Measurements from ENCODE around the gene ZFYVE27.

ZFYVE27 gene

DNA sequence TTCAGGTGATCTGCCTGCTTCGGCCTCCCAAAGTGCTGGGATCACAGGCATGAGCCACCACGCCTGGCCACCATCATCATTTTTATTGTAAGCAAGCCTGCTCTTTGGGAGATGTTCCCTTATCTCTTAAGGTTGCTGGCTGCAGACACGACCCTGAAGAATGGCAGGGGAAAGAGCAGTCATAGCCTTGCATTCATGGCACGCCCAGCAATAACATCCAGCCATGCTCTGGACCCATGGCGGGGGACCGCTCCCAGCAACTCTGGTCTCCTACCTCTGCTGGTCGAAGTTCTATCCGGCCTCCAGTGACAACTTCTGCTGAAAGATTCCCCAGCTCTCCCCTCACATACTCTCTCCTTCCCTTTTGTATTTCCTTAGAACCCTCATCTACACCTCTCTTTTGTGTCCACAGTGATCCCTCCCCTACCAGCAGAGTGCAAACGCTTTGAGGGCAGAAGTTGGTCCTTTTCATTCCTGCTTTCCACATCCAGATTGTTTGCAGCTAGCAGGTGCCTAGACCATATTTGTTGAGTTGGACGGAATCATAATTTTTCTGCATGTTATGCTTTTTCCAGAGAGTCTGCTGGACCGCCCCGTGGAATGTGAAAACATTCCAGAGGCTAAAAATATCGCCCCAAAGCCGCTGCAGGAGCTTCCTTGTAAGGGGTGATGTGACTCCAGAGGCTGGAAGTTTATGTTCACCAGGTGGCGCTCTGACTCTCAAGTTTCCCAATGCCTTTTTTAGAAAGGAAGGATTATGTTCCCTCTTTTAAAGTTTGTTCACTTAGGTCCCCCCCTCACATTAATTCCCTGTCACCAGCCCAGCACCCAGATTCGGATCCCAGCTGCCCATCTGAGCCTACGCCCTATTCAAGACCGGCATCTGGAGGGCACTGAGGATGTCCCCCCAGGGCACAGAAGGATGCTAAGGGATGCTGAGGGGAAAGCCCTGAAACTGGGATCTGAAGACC is 27.7 kb upstream of the ZFYVE27 start:
- peaks cover 3% of the 10 kb centered on the region for H3K27me3 ChIP-seq (ENCODE audit: insufficient read depth, low read length)
- no peak overlapping the region for H3K4me3 ChIP-seq (ENCODE audit: low read length)
- no peak overlapping the region for H2AFZ ChIP-seq (ENCODE audit: low read depth, low read length)
- no peaks in the 10 kb centered on the region for H3K9me3 ChIP-seq (ENCODE audit: low read length)
- no peaks in the 10 kb centered on the region for H3K36me3 ChIP-seq (ENCODE audit: insufficient read depth, low read length)
- peaks cover 2% of the 10 kb centered on the region for H3K4me1 ChIP-seq (ENCODE audit: insufficient read depth, low read length)

DNA sequence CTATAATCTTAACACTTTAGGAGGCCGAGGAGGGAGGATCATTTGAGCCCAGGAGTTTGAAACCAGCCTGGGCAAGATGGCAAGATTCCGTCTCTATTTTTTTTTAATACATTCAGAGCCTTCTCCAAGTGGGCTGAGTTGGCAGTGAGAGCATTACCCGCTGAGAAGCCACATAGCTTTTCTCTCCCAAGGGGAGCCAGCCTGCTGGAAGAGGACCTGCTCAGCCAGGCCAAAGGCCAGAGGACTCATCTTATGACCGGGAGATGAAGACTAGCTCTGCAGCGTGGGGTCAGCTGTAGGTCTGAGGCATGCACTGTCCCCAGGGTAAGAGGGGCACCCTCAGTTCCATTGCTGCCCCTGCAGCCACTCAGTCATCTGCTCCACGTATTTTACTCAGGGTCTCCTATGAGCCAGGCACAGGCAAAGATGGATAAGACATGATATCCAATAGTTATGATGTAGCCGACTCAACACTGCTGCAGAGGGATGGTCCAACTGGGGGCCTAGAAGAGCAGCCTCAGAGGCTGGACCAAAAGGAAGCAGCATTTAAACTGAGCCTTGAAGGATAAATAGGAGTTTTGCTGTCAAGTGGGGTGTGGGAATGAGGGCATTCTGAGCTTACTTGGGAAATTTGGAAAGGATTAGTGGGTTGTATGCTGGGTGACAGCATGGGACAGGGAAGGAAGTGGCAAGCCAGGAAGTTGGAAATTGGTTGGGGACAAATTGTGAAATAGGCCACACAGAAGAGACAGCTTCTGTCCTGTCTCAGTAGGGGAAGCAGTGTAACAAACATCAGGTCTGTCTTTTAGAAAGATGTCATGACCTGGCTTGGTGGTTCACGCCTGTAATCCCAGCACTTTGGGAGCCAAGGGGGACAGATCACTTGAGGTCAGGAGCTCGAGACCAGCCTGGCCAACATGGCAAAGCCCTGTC is 25.0 kb upstream of the ZFYVE27 start:
- Histone ChIP-seq H2AFZ (ENCODE audit: low read depth, low read length) (no peak overlapping the region), H3K27me3 (ENCODE audit: insufficient read depth, low read length) (peaks cover 3% of the 10 kb centered on the region), H3K4me1 (ENCODE audit: insufficient read depth, low read length) (peaks cover 2% of the 10 kb centered on the region), H3K9me3 (ENCODE audit: low read length) (no peaks in the 10 kb centered on the region), H3K4me3 (ENCODE audit: low read length) (no peak overlapping the region), H3K36me3 (ENCODE audit: insufficient read depth, low read length) (no peaks in the 10 kb centered on the region)

DNA sequence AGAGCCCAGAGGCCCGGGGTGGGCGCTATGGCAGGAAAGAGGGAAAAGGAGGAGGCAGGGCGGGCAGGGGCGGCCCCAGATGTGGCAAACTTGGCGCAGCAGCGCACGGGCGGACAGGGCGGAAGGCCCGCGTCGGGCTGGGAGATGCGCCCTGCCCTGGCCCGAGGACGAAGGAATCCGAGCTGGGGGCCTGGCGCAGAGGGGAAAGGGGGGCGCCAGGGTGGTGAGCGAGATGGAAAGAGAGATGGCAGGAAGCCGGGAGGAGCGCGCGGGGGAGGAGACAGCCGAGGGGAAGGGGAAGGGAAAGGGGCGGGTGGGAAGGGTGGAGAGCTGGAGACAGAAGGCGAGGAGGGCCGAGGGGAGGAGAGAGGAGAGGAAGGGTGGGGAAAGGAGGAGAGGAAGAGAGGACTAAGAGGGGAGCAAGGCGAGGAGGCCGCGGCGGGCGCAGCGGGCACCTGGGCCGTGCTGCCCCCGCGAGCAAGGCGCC is 23.5 kb upstream of the ZFYVE27 start, which contains the start of gene MARVELD1:
TSS of gene MARVELD1 (plus strand) at position 392 of the 487 bp plus-strand sequence. CDS start 147 bp downstream, outside the sequence.
- Histone ChIP-seq H3K36me3 (ENCODE audit: insufficient read depth, low read length) (no peaks in the 10 kb centered on the region), H3K27me3 (ENCODE audit: insufficient read depth, low read length) (peaks cover 3% of the 10 kb centered on the region), H3K4me1 (ENCODE audit: insufficient read depth, low read length) (peaks cover 2% of the 10 kb centered on the region), H2AFZ (ENCODE audit: low read depth, low read length) (peak within 1 kb of the TSS; percentile 57), H3K4me3 (ENCODE audit: low read length) (peak within 1 kb of the TSS; percentile 44), H3K9me3 (ENCODE audit: low read length) (no peaks in the 10 kb centered on the region)

DNA sequence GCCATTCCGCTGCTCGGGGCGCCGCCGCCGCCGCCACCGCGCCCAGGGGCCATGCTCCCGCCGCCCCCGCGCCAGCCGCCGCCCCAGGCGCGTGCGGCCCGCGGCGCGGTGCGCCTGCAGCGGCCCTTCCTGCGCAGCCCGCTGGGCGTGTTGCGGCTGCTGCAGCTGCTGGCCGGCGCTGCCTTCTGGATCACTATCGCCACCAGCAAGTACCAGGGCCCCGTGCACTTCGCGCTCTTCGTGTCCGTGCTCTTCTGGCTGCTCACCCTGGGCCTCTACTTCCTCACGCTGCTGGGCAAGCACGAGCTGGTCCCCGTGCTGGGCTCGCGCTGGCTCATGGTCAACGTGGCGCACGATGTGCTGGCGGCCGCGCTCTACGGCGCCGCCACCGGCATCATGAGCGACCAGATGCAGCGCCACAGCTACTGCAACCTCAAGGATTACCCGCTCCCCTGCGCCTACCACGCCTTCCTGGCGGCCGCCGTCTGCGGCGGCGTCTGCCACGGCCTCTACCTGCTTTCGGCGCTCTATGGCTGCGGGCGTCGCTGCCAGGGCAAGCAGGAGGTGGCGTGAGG is 23.0 kb upstream of the ZFYVE27 start:
- Histone ChIP-seq H3K27me3 (ENCODE audit: insufficient read depth, low read length) (peaks cover 3% of the 10 kb centered on the region), H2AFZ (ENCODE audit: low read depth, low read length) (no peak overlapping the region), H3K9me3 (ENCODE audit: low read length) (no peaks in the 10 kb centered on the region), H3K4me1 (ENCODE audit: insufficient read depth, low read length) (peaks cover 6% of the 10 kb centered on the region), H3K4me3 (ENCODE audit: low read length) (peak overlapping the region; percentile 44), H3K36me3 (ENCODE audit: insufficient read depth, low read length) (no peaks in the 10 kb centered on the region)

DNA sequence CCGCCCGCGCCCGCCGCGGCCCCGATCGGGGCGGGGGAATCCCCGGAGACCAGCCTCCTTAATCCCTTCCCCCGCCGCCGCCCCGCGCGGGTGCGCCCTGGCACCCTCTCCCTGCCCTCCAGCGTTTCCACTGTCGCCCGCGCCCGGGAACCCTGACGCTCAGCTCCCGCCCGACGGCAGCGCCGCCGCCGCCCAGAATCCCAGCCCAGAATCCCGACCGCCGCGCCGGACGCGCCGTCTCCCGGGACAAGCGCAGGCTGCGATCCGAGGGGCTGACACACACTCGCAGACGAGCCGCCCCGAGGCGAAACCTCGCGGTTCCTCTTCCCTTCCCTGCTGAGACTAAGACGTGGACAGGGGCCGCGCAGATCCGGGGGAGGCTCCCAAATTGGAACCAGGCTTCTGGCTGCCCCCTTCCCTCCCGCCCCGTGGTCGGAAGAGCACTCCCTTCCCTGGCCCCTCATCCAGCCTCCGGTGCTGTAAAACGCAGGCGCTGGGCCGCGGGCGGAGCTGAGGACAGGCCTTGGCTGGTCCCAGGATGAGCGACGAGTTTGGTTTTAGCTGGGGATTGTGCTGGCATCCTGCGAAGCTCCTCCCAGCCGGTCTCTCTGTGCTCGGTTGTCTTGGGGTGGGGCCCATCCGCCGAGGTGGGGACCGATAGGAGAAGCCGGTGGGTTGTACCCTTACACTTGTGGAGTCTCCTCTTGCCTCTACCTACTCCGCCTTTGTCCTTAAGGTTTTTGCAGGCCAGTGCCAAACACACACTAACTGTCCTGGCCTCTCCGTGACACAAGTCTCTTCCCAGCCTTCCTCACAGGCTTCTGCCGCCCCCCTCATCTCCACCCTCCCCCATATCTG is 22.3 kb upstream of the ZFYVE27 start:
- Histone ChIP-seq H3K4me1 (ENCODE audit: insufficient read depth, low read length) (peaks cover 13% of the 10 kb centered on the region), H3K4me3 (ENCODE audit: low read length) (peak overlapping the region; percentile 44), H3K9me3 (ENCODE audit: low read length) (no peaks in the 10 kb centered on the region), H2AFZ (ENCODE audit: low read depth, low read length) (no peak overlapping the region), H3K27me3 (ENCODE audit: insufficient read depth, low read length) (no peaks in the 10 kb centered on the region), H3K36me3 (ENCODE audit: insufficient read depth, low read length) (no peaks in the 10 kb centered on the region)

DNA sequence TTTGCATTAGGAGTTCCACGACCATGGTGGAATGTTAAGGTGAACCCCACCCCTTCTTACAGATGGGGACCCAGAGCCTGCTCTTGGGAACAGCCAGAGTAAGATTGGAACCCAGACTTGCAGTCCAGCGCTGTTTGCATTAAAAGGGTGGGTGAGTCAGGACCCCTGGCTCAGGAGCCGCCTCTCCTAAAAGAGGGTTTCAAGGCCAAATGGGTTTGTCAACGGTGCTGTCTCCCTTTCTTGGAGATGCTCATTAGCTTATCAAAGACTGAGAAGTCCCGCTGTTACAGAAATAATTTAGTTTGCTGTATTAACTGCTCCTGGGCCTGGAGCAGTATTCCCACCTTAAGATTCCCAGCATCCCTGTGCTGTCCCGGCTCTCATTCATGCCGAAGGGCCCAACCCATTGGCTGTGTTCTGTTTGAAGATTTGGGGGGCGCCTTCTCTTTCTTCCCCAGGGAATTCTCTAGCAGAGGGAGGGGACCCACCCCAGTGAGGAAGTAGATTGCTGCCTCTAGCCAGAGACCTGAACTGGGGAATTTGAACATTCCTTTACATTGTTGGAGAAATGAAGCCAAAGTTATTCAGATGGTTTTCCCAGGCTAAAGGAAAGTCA is 21.6 kb upstream of the ZFYVE27 start:
- H3K4me3 ChIP-seq (ENCODE audit: low read length) = no peak overlapping the region

DNA sequence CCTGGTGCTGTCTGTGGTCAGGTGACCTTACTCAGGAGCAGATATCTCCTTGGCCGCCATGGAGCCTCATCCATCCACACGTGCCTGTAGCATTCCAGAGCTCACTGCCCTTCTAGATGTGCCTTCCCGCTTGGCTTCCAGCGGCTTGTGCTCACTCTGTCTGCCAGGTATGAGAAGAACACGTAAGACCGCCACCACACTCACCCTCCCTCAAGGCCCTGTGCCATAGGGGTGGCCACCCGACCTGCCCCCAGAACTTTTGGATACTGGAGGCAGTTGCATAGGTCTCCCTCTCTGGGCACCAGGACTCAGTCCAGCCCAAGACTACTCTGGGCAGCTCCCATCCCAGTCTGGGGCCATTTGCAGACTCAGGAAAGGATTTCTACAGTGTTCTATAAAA is 19.3 kb upstream of the ZFYVE27 start:
- Histone ChIP-seq H3K36me3 (ENCODE audit: insufficient read depth, low read length) (no peaks in the 10 kb centered on the region), H3K4me1 (ENCODE audit: insufficient read depth, low read length) (peaks cover 13% of the 10 kb centered on the region), H3K4me3 (ENCODE audit: low read length) (no peak overlapping the region), H2AFZ (ENCODE audit: low read depth, low read length) (no peak overlapping the region), H3K27me3 (ENCODE audit: insufficient read depth, low read length) (no peaks in the 10 kb centered on the region), H3K9me3 (ENCODE audit: low read length) (no peaks in the 10 kb centered on the region)

More for the DNA sequence above, 21.6 kb upstream of the ZFYVE27 start:
- Histone ChIP-seq H3K27me3 (ENCODE audit: insufficient read depth, low read length) (no peaks in the 10 kb centered on the region), H2AFZ (ENCODE audit: low read depth, low read length) (no peak overlapping the region), H3K36me3 (ENCODE audit: insufficient read depth, low read length) (no peaks in the 10 kb centered on the region), H3K4me1 (ENCODE audit: insufficient read depth, low read length) (peaks cover 13% of the 10 kb centered on the region), H3K9me3 (ENCODE audit: low read length) (no peaks in the 10 kb centered on the region)

DNA sequence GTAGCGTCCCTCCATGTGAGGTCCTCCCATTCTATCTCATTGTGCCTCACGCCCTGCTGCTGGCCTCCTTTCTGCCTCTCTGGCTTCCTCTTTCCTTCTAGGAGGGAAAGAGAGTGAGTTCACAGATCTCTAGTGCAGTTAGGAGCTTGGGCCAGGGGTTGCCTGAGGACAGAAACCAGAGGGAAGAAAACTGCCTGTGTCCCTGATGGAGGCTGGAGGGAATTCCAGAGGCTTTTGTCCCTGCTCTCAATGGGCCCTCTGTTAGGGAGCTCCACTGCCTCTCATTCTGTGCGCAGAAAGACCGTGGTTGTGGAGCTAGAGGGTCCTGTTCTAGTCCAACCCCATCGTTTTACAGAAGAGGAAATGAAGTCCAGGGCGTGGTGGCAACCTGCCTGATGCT is 18.8 kb upstream of the ZFYVE27 start:
- H3K4me3 ChIP-seq (ENCODE audit: low read length) = no peak overlapping the region
- no peaks in the 10 kb centered on the region for H3K36me3 ChIP-seq (ENCODE audit: insufficient read depth, low read length)
- no peak overlapping the region for H2AFZ ChIP-seq (ENCODE audit: low read depth, low read length)
- peaks cover 11% of the 10 kb centered on the region for H3K4me1 ChIP-seq (ENCODE audit: insufficient read depth, low read length)
- no peaks in the 10 kb centered on the region for H3K9me3 ChIP-seq (ENCODE audit: low read length)
- H3K27me3 ChIP-seq (ENCODE audit: insufficient read depth, low read length) = no peaks in the 10 kb centered on the region

DNA sequence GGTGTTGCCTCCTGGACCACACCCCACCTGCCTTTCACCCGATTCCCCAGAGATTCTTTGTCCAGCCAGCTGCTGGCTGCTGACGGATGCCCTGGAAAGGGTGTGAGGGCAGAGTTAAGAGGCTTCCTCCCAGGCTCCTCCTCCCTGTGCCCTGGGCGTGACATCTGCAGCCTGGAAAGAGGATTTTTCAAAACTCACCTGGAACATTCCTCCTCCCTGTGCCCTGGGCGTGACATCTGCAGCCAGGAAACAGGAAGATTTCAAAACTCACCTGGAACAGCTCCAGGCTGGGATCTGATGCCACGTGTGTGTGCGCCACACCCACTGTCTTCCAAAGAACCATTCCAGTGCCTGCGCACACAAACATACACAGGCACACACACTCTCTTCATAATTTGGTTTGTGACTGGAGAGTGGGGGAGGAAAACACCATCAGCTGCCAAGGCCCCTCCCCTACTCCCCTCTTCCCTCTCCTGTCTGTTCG is 18.2 kb upstream of the ZFYVE27 start:
- Histone ChIP-seq H3K9me3 (ENCODE audit: low read length) (no peaks in the 10 kb centered on the region), H2AFZ (ENCODE audit: low read depth, low read length) (no peak overlapping the region), H3K4me1 (ENCODE audit: insufficient read depth, low read length) (peaks cover 11% of the 10 kb centered on the region), H3K27me3 (ENCODE audit: insufficient read depth, low read length) (no peaks in the 10 kb centered on the region), H3K36me3 (ENCODE audit: insufficient read depth, low read length) (no peaks in the 10 kb centered on the region), H3K4me3 (ENCODE audit: low read length) (no peak overlapping the region)

DNA sequence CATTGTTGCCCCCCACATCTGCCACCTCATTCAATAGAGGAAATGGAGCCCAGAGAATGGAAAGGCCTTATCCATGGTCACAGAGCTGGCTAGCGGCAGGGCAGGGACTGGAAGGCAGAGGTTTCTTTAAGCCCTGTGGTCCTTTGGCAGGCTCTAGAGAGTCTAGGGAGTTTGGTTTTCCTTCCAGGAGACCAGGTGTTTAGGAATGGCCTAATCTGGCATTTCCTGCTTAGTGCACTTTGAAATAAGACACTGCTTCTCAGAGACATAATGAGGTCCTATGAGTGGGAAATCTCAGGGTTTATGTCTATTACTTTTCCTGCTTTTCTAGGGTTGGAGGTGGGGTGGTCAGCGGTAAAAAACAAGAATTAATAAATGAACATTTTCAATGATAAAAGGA is 17.3 kb upstream of the ZFYVE27 start:
- Histone ChIP-seq H3K27me3 (ENCODE audit: insufficient read depth, low read length) (no peaks in the 10 kb centered on the region), H3K4me1 (ENCODE audit: insufficient read depth, low read length) (peaks cover 11% of the 10 kb centered on the region), H3K9me3 (ENCODE audit: low read length) (no peaks in the 10 kb centered on the region), H3K4me3 (ENCODE audit: low read length) (no peak overlapping the region), H2AFZ (ENCODE audit: low read depth, low read length) (no peak overlapping the region), H3K36me3 (ENCODE audit: insufficient read depth, low read length) (no peaks in the 10 kb centered on the region)

DNA sequence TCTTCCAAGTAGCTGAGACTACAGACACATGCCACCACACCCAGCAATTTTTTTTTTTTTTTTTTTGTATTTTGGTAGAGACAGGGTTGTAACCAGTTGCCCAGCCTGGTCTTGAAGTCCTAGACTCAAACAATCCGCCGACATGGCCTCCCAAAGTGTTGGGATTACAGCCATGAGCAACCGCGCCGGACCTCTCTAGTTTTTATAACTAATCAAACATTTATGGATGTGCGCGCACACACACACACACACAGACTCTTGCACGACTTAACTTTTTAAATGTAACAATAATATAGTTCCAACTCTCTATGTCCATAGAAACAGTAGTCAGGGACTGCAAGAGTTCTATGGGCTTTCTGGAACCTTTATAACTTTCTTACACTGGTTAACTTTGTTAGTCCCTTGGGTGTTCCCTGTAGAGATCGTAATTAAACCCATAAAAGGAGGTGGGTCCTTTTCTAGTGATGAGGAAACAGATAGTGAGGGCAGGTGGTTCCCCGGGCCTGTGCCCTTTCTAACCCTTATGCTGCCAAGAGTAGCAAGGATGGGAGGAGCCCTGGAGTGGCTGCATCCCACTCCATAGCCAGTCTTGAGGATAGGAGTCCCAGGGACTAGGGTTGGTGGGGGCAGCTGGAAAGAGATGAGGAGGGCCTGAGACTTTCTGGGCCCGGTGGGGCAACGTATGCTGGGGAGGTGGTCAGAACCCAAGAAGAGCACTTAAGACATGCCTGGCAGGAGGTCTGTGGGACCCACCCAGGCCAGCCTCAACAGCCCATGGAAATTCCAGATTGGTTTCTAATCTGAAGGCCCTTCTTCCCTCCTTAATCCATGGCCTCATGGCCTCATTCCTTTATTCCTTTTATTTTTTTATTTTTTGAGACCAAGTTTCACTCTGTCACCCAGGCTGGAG is 14.8 kb upstream of the ZFYVE27 start:
- Histone ChIP-seq H2AFZ (ENCODE audit: low read depth, low read length) (no peak overlapping the region), H3K36me3 (ENCODE audit: insufficient read depth, low read length) (no peaks in the 10 kb centered on the region), H3K27me3 (ENCODE audit: insufficient read depth, low read length) (no peaks in the 10 kb centered on the region), H3K4me3 (ENCODE audit: low read length) (no peak overlapping the region), H3K4me1 (ENCODE audit: insufficient read depth, low read length) (peaks cover 11% of the 10 kb centered on the region), H3K9me3 (ENCODE audit: low read length) (no peaks in the 10 kb centered on the region)

All from neuron (in vitro differentiated cells).